Amniotic epithelial cell (primary cell): ENCODE results near the gene P2RX6.

Experiments
- DNase-seq: peaks from one replicate; pipeline ENCODE4 v3.0.0-alpha.2; 2010; ENCODE audit warnings: low read depth

P2RX6 gene

DNA sequence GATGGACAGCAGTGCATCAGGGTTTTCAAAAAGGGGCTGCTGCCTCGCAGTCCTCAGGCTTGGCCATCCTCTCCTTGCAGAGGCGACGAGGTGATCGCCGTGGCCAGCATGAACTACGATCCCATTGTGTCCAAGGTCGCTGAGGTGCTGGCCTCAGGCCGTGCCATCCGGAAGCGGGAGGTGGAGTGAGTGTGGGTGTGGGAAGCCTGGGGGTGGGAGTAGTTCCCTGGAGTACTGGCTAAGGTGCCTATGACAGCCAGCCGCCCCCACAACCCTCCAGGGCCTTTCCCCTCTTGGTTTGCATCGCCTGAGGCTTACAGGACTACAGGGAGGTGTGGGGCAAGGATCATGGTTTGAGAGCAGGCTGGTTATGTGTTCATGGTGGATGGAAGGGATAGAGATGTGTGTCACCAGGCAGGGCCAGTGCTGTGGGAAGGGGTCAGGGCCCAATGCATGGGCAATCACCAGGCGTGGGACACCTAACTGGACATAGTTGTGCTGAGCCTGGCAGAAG, 35.0 kb upstream of the P2RX6 start:
- DNase-seq, result no peak

DNA sequence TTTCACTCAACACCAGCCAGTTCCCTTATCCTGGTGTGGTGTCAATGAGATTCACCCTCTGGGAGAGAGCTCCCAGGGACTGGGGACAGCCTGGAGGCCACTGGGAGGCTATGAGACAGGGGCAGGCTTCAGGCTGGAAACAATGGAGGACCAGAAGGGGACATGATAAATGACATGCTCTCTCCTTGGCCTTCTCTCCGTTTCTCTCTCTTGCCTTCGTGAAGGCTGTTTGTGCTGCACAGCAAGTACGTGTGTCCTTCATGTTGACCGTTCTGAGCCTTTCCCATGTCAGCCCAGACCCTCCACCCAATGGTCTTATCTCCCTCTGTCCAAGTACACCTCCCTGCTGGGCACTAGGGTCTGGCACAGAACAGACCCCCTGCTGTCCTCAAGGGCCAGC, 34.4 kb upstream of the P2RX6 start:
- no peak for DNase-seq

DNA sequence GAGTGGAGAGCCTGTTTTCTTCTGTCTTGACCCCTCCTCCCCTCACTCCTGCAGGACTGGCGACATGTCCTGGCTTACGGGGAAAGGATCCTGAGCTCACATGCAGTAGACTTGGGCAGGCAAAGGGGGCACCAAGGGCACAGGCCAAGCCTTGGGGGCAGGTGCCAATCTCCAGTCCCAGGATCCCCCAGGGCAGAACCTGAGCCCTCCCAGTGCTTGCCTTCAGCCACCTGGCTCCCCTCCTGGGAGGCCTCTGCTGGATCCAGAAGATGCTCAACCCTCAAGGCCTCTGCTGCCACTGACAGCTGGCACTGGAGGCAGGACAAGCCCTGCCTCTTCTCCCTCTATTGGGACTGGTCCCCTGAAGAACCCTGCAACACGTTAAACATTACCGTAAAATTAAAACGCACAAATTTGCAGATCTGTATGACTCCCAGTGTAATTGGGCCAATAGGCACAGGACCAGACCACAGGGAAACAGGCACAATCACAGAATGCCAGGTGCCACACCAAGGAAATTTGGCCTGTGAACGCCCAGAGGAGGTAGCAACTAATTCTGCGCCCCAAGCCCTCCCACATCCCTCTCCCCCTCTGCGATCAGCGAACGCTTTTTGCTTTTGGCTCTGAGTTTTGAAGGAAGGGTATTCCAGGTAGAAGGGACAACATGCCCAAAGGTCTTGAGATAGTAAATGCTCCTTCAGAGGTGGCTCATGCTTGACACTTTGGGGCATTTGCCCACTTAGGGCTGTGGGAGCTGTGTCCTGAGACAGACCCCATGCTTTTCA, 33.8 kb upstream of the P2RX6 start:
- no peak for DNase-seq

DNA sequence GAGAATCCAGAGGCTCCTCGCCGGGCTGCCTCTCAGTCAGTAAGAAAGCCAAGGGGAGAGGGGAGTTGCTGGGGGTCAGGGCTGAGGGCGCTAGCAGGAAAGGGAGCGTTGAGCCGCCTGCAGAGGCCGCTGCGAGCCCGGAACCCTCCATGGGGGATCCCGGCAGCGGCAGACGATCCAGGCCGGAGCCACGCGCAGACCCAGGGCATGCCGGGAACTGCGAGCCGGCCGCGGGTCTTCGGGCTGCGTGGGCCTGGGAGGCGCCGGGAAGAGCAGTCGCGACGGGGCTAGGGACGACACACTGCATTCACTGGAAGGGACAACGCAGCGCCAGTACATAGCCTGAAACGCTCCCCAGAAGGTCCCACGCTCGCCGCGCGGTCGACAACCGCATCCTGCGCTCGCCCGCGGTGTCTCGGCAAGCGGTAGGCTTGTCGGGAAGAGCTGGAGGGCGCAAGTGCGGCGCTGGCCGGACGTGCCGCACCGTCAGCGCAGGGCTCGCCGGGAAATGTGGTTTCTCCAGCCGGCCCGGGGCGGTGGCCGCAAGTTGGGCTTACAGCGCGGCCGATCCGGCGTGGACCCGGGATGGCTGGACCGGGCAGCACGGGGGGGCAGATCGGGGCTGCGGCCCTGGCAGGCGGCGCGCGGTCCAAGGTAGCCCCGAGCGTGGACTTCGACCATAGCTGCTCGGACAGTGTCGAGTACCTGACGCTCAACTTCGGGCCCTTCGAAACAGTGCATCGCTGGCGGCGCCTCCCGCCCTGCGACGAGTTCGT, 33.0 kb upstream of the P2RX6 start, which contains the start of gene LZTR1:
Gene LZTR1, plus strand, starts transcription at position 511 of the 776 bp plus-strand sequence. Its CDS starts 75 bp downstream, at position 586.
- peak; percentile 79 for DNase-seq

DNA sequence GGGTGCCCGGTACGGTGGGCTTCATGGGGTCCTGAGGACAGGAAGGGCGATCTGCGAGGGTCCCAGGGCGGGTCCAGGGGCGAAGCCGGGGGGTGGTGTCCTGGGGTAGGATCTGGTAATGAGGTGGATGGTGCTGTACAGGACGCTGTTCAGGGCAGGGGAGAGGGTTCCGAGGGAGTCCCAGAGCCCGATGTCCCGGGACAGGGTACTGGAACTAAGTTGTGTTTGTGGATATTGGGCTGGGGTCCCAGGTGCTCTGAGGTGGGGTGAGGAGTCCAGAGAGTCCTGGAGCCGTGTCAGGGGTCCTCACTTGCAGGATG, 32.4 kb upstream of the P2RX6 start:
- no peak for DNase-seq

DNA sequence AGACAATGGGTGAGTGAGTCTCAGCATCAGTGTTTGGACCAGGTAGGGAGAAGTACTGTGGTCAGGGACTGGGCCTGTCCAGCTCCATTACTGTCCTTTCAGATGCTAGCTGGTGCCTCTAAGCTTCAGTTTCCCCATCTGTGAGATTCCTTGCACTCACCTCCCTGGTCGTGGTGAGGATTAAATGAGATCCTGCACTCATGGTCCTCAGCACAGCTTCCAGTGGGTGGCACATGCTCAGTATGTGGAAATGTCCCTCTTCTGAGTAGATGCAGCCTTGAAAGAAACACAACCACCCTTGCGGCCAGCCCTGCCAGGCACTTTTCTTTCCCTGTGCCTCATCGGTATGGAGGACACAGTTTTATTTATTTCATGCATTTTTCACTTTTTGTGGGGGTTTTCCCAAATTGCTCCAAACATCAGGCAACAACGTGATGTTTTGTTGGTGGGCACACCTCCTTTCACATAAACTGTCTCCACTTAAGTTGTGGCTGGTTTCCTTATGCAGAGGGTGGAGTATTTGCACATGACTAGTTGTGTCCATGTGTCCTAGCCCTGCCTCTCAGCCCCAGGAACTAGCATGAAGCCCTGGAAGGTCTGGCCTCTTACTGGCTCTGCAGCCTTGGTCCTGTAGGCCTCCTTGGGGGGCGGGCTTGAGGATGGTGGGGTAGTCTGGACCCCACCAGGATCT, 31.7 kb upstream of the P2RX6 start:
- no peak for DNase-seq

DNA sequence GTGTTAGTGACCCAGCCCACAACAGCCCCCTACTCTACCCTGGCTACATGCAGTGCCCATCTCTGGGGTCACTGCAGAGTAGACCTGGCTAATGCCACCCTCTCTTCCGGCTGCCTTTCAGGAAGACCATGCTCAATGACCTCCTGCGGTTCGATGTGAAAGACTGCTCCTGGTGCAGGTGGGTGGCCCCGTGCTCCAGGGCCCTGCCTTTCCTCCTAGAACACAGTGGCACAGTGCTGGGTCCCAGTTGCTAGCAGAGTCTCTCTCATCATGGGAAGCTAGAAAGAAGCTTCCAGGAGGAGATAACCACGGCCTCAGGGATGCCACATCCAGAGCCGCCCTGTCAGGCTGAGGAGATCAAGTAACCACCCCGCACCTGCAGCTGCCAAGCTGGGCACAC, 29.2 kb upstream of the P2RX6 start:
- DNase-seq, result no peak

DNA sequence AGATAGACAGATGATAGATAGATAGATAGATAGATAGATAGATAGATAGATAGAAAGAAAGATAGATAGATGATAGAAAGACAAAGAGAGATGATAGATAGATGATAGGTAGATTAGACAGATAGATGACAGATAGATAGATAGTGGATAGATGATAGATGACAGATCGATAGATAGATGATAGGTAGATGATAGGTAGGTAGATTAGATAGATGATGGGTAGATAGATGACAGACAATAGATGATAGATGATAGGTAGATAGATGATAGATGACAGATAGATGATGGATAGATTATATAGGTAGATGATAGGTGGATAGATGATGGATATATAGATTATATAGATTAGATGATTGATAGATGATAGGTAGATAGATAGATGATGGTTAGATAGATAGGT, 28.6 kb upstream of the P2RX6 start:
- DNase-seq, result no peak

DNA sequence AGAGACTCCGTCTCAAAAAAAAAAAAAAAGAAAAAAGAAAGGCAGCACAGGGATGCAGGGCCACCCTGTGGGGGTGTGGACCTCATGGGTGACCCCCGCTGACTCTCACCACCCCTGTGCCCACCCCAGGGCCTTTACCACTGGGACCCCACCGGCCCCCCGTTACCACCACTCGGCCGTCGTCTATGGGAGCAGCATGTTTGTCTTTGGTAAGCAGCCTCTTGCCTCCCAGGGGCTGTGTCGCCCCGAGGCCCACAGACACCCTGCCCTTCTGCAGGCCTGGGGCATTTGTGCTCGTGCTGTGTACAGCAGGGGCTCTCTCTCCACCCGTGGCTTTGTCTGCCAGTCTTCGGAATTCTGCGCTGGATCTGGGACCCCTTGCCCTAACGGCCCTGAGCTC, 27.6 kb upstream of the P2RX6 start:
- DNase-seq, result no peak

DNA sequence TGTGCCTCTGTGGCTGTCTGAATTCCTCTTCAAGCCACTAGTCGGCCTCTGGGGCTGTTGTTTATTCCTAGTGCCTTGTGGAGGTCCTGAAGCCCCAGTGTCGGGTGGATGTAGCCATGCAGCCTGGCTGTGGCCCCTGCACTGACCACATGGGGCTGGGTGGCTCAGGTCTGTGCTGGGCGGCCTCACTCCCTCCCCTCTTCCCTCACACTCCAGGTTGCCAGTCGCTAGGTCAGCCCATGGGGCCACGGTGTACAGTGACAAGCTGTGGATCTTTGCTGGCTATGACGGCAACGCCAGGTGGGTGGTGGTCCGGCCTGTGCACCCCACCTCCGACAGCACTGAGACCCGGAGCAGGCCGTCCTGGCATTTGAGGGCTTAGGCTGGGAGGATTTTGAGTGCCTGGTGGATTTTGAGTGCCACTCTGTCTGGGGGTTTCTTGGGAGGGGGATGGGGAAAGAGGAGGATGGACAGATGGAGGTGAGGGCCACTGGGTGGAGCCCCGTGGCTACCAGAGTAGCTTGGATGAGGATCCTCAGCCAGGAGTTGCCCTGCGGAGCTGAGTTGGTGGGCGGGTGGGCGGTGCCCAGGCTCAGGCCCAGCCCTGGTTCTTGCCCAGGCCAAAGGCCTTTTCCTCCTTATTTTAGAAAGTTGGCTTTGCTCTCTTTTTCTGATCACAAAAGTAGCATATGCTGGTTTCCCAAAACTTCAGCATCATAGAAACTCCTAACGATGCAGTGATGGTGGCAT, 26.2 kb upstream of the P2RX6 start:
- no peak for DNase-seq

DNA sequence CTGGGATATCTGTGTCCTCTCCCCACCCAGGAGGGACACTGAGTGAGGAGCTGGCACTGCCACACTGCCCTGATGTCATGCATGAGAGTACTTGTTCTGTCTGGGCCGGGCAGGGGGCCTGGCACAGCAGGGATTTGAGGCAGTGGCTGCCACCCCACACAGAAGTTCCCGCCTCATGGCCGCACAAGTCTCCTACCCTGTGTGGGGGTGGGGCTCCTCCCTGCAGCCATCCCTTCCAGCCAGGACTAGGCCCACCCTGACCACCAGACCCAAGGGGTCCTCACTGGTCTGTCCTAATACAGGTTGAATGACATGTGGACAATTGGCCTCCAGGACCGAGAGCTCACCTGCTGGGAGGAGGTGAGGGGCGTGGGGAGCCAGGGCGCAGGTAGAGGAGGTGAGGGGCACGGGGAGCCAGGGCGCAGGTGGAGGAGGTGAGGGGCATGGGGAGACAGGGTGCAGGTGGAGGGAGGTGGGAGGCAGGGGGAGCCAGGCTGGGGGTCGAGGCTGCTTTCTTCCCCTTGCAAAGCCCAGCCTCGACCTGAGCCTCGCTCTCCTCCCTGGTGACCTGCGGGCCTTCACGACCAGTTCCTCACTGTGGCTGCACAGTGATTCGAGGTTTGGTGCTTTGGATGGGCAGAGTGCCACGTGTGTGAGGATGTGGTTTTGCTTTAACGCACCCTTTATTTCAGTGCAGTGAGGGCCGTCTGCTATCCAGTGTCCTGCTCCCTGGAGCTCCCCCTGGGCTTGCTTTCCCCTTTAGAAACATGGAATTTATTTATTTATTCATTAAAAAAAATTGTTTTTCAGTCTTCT, 25.4 kb upstream of the P2RX6 start:
- DNase-seq, result no peak

DNA sequence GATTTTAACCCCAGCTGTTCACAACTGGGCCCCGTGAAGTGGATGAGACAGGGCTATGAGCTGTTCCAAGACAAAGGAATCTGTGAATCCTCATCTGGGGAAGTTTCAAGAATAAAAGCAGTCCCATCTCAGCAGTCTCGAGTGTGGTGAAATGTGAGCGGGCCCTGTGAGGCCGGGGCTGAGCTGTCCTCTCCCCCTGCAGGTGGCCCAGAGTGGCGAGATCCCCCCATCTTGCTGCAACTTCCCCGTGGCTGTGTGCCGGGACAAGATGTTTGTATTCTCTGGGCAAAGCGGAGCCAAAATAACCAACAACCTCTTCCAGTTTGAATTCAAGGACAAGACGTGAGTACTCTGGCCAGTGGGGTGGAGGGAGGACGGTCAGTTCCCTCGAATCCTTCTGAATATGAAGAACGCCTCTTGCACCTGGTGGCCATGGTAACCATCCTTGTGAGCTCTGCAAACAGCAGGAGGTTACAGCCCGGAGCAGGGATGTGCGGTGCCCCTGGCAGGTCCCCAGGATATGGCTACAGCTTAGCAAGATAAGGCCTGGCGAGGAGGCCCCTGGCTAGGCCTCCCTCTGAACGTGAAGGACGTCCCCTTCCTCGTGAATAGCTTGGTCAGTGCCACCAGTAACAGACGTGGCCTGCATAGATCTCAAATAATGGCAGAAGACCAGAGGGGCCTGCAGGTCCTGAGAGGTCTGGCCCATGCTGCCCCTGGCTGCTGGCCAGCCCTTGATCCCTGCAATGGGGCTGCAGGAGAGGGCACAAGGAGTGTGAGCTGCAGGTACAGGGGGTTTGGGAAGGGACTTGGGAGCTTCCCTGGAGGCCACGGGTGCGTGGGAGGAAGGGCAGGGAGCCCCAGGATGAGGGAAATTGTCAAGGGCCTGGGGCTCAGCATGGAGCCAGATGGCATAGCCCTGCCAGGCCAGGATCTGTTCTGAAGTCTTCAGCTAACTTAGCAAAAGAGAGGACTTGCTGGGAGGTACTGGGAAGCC, 24.5 kb upstream of the P2RX6 start:
- no peak for DNase-seq

DNA sequence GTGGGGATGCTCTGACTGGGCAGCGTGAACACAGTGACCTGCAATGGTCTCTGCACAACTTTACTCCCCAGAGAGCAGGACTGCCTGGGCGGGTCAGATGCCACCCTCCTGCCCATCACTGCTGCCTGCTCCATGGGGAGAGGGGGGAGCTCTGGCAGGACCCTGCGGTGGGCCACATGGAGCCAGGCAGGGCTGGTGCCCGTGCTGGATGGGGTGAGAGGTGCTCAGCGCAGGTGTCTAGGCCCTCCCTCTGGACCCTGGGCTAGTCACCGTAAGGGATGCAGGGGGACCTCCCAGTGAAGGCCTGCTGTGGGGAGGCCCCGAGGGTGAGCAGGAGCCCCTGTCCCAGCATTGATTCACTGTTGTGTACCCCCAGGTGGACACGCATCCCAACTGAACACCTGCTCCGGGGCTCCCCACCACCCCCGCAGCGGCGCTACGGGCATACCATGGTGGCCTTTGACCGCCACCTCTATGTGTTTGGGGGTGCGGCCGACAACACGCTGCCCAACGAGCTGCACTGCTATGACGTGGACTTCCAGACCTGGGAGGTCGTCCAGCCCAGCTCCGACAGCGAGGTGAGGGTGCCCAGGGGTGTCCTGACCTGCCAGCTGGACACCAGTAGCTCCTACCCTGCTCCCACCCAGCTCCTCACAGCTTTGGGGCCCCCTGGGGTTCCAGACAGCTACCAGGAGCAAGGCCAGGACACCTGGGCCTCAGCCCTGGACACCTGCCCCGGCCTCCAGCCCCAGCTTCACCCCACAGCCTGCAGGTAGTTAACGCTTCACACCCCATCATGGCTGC, 23.5 kb upstream of the P2RX6 start:
- no peak for DNase-seq

DNA sequence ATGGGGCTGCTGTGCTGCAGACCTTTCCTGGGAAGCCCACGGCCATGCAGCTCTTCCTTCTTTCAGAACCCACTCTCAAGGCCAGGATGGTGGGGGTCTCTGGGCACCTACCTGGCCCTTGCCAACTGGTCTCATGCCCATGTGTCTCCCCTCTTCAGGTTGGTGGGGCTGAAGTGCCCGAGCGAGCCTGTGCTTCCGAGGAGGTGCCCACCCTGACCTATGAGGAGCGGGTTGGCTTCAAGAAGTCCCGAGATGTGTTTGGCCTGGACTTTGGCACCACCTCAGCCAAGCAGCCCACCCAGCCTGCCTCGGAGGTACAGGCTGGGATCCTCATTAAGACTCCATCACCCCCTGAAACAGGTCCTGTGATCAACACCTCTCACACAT, 22.9 kb upstream of the P2RX6 start:
- no peak for DNase-seq

DNA sequence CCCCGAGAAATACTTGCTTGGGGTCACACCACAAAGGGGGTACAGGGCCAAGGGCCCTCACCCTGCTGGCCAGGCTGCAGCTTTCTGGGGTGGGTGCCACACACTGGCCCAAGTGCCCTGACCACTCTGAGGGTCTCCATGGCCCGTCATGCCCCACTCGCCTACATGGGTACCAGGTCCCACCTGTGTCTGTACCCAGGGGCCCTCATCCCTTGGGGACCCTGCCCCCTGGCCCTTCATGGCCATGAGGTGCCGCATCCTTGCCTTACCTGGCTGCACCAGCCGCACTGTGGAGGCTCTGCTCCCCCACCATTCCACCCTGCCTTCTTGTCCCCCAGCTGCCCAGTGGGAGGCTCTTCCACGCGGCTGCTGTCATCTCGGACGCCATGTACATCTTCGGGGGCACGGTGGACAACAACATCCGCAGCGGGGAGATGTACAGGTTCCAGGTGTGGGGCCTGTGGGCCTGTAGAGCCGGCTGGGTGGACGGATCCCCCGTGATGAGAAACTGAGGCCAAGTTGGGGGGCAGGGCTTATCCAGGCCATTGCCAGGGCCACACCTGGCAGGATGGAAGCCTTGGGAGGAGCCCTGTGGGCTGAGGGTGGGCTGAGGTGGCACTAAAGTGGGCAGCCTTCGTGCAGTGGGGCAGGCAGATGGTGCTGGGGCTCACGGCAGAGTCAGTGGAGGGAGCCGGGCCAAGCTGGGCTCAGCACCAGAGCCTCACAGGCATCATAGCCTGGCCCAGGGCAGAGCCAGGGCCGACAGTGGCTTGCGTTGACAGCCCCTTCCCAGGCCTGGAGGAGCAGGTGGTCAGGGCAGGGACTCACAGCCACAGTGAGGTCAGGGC, 22.3 kb upstream of the P2RX6 start:
- no peak for DNase-seq

DNA sequence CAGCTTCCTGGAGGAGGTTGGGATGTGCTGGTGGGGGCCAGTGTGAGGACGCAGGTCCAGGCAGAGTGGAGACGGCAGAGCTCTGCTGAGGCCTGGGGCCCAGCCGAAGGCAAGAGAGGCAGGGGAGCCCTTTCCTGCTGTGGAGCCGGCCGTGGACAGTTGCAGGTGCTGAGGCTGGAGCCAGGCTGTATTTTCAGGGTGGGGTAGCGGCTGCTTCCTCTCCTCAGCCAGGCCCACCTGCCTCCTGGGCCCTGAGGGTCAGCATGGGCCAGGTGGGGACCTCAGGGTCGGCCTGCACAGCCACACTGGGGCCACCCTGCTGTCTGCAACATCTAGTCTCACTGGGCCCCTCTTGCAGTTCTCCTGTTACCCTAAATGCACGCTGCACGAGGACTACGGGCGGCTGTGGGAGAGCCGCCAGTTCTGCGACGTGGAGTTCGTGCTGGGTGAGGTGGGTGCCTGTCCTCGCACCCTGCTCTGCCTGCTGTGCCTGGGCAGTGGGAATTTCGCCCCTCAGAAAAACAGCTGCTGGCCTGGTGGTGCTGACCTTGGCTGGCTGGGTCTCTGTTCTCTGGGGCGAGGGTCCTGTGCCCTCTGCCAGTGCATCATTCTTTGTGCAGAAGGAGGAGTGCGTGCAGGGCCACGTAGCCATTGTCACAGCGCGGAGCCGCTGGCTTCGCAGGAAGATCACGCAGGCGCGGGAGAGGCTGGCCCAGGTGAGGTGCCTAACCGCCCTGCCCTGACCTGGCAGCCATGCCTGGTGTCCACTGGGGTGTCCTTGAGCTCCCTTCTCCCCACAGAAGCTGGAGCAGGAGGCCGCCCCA, 21.4 kb upstream of the P2RX6 start:
- DNase-seq, result no peak
